ENCODE results near the gene WIPF1. TPM values are rescaled to one million over a fixed set of nuclear protein-coding genes. Genes with fewer than 3 reads are reported as not detected.
A peak's percentile ranks its signal among the peaks of the same experiment; 100 is the strongest.

The WIPF1 gene
- total and polyA plus RNA-seq, 4 experiments from 2014 or later, result 79.2 to 484 (median 326) TPM

DNA sequence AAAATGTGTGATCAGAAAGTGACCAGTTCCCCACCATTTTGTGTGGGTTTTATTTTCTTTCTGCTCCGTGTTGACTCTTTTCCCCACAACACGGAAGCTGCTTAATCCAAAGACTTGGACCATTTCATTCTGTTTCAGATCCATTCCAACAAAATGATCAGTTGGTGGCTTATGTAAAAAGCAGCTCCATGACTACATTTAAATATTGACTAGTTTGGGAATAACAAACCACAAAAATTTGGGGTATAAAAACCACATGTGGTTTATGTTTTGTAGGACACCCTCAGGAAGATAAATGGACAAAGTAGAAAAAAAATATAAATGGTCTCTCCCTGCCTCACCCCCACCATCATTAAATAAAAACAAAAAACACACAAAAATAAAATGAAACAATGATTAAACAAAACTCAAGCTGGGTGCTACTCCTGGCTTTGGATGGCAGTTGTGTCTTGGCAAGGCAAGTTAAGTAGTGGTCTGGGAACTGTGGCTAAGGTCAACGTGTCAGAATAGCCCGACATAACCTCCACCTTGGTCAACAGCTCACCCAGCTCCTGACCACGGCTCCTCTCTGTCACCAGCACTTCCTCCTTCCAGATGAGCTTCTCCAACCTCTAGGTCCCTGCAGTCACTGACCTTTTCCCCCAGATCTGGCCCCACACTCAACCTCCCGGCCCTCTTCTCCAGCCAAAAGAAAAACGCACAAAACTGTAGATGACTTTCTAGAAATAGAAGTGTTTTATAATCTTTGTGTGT is 12.8 kb upstream of the WIPF1 start:
- Mint-ChIP-seq H3K9me3 (no peaks in the 10 kb centered on the region), H3K36me3 (peaks cover 27 to 46% of the 10 kb centered on the region in 2 donors), H3K27me3 (no peaks in the 10 kb centered on the region), H3K4me1 (peaks cover 72 to 100% (median 86%) of the 10 kb centered on the region in 4 donors), H3K27ac (peak overlapping the region; percentile 84 to 97 (median 92)), H3K4me3 (peak overlapping the region in 7 of 8 donors; percentile 7 to 73 (median 59))
- Histone ChIP-seq H3K4me1 (ENCODE audit: insufficient read depth, low read length) (peaks cover 97% of the 10 kb centered on the region), H3K9me3 (ENCODE audit: control insufficient read depth in 1 of 2, low read length in 2 of 2) (no peaks in the 10 kb centered on the region), H3K27ac (ENCODE audit: low read depth, low read length) (peak overlapping the region; percentile 77), H3K36me3 (ENCODE audit: insufficient read depth, low read length) (no peaks in the 10 kb centered on the region), H3K27me3 (ENCODE audit: insufficient read depth, low read length) (no peaks in the 10 kb centered on the region), H3K4me3 (ENCODE audit: low read length in 2 of 2) (no peak overlapping the region)
- intact Hi-C loops (cut with micrococcal nuclease), result no loop called here
- DNase-seq, result no peak
- ChIA-PET POLR2A (ENCODE audit: partially characterized antibody) (interaction anchor here (0.8 to 15.0 kb wide), 7 partner anchors 11 to 73 kb away, joined by 3 to 233 read pairs (median 4); partner anchors contain the start of gene WIPF1), CTCF (ENCODE audit: partially characterized antibody) (interaction anchor here (0.7 to 21.7 kb wide), 10 partner anchors 9 to 149 kb away, joined by 3 to 430 read pairs (median 8); partner anchors contain the start of gene WIPF1)

DNA sequence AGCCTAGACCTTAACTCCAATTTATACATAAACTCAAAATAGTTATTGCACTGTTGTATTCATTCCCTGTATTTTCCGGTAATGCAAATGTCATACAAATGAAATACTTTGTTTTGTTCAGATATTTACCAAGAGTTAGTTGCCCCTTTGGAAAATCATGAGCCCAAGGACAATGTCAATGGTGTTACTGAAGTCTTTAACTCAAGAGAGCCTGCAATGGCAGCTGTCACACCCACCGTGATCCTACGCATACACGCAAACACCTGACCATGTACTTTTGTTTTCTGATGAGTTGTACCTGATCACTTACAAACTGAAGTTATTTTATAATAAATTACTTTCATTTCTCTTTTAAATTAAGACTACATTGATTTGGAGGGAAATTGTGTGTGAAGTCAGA is 11.7 kb upstream of the WIPF1 start:
- intact Hi-C loops (cut with micrococcal nuclease), result loop anchor here (2.0 kb wide), 1 partner anchor 26 kb away; no protein-coding TSS in a partner anchor
- peak overlapping the region; percentile 84 to 97 (median 94) for H3K27ac Mint-ChIP-seq
- Histone ChIP-seq H3K36me3 (ENCODE audit: insufficient read depth, low read length) (no peaks in the 10 kb centered on the region), H3K4me1 (ENCODE audit: insufficient read depth, low read length) (peaks cover 87% of the 10 kb centered on the region), H3K27ac (ENCODE audit: low read depth, low read length) (peak overlapping the region; percentile 77), H3K27me3 (ENCODE audit: insufficient read depth, low read length) (no peaks in the 10 kb centered on the region), H3K9me3 (ENCODE audit: control insufficient read depth in 1 of 2, low read length in 2 of 2) (no peaks in the 10 kb centered on the region), H3K4me3 (ENCODE audit: low read length in 2 of 2) (no peak overlapping the region)
- no peaks in the 10 kb centered on the region for H3K9me3 Mint-ChIP-seq
- POLR2A ChIA-PET (ENCODE audit: partially characterized antibody), result interaction anchor here (0.8 to 15.0 kb wide), 10 partner anchors 9 to 74 kb away, joined by 3 to 233 read pairs (median 4); partner anchors contain the start of gene WIPF1
- H3K4me1 Mint-ChIP-seq, result peaks cover 70 to 96% (median 80%) of the 10 kb centered on the region in 4 donors
- no peaks in the 10 kb centered on the region for H3K27me3 Mint-ChIP-seq
- CTCF ChIA-PET (ENCODE audit: partially characterized antibody), result interaction anchor here (0.7 to 21.7 kb wide), 10 partner anchors 8 to 148 kb away, joined by 3 to 430 read pairs (median 6); no protein-coding TSS in a partner anchor
- peak overlapping the region in 3 of 8 donors; percentile 40 to 53 (median 46) for H3K4me3 Mint-ChIP-seq
- H3K36me3 Mint-ChIP-seq, result peaks cover 23 to 40% of the 10 kb centered on the region in 2 donors
- DNase-seq, result no peak

DNA sequence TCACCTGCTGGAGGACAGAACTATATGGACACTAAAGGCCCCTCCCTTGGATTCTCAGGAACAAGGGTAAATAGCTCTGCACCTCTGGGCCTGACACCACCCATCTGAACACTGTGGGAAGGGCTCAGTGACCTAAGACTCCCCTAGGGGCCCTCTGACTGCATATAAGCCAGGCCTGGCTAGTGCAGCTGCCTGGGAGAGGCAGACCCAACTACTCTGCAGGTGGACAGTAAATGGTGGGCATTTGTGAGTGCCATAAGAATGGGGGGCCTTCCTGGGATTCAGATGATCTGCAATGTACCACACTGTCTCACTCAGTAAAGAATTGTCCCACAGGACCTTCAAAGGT is 11.2 kb upstream of the WIPF1 start:
- Mint-ChIP-seq H3K36me3 (peaks cover 19 to 36% of the 10 kb centered on the region in 2 donors), H3K27ac (peak overlapping the region; percentile 84 to 97 (median 94)), H3K9me3 (no peaks in the 10 kb centered on the region), H3K4me1 (peaks cover 66 to 96% (median 76%) of the 10 kb centered on the region in 4 donors), H3K27me3 (no peaks in the 10 kb centered on the region), H3K4me3 (peak overlapping the region in 5 of 8 donors; percentile 29 to 63 (median 53))
- Histone ChIP-seq H3K27ac (ENCODE audit: low read depth, low read length) (peak overlapping the region; percentile 77), H3K4me1 (ENCODE audit: insufficient read depth, low read length) (peaks cover 83% of the 10 kb centered on the region), H3K4me3 (ENCODE audit: low read length in 2 of 2) (peak overlapping the region in 1 of 2 donors; percentile 19), H3K36me3 (ENCODE audit: insufficient read depth, low read length) (no peaks in the 10 kb centered on the region), H3K27me3 (ENCODE audit: insufficient read depth, low read length) (no peaks in the 10 kb centered on the region), H3K9me3 (ENCODE audit: control insufficient read depth in 1 of 2, low read length in 2 of 2) (no peaks in the 10 kb centered on the region)
- ChIA-PET CTCF (ENCODE audit: partially characterized antibody) (interaction anchor here (0.7 to 21.7 kb wide), 8 partner anchors 8 to 146 kb away, joined by 3 to 430 read pairs (median 8); no protein-coding TSS in a partner anchor), POLR2A (ENCODE audit: partially characterized antibody) (interaction anchor here (0.8 to 15.0 kb wide), 11 partner anchors 10 to 78 kb away, joined by 3 to 233 read pairs (median 3); partner anchors contain the start of gene WIPF1)
- no peak for DNase-seq
- intact Hi-C loops (cut with micrococcal nuclease), result loop anchor here (1.0 to 2.0 kb wide), 2 partner anchors 9 to 26 kb away; no protein-coding TSS in a partner anchor

DNA sequence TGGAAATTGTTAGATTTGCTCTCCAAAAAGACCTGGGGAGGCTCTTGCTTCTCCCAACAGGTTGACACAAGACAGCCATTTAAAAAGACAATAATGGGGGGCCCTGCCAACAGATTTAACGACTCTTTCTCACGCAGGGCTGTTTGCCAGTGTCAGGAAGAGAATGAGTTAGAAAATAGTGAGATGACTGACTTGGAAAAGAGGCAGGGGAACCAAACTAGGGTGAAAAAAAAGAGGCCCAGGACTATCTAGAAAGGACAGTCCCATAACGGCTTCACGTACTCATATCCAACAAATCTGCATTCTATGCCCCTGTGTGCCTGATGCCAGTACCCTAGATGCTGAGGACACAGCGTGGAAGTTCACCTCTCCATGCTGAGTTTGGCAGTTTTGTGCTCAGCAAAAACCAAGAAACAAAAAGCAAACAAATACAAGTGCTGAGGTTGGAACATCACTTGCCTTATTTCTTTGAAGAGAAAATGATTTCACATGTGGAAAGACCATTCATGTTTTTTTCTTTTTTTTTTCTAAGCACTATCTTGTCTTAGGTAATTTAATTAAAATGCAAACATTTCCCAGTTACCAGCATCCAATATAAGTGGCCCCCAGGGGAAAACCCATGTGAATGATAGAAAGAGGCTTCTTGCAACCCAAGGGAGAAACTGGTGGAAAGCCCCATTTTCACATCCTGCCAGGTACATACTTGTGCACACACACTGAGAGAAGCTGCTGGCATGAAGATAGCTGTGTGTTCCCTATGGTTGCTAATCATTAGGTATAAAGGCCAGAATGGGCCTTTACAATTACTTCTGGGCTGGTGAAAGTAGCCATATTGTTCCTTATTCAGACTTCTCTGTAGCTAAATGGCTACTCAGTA is 10.6 kb upstream of the WIPF1 start:
- no peaks in the 10 kb centered on the region for H3K9me3 Mint-ChIP-seq
- Histone ChIP-seq H3K27ac (ENCODE audit: low read depth, low read length) (peak overlapping the region; percentile 77), H3K9me3 (ENCODE audit: control insufficient read depth in 1 of 2, low read length in 2 of 2) (no peaks in the 10 kb centered on the region), H3K4me1 (ENCODE audit: insufficient read depth, low read length) (peaks cover 82% of the 10 kb centered on the region), H3K4me3 (ENCODE audit: low read length in 2 of 2) (peak overlapping the region in 1 of 2 donors; percentile 19), H3K27me3 (ENCODE audit: insufficient read depth, low read length) (no peaks in the 10 kb centered on the region), H3K36me3 (ENCODE audit: insufficient read depth, low read length) (no peaks in the 10 kb centered on the region)
- H3K36me3 Mint-ChIP-seq, result peaks cover 19 to 36% of the 10 kb centered on the region in 2 donors
- H3K27me3 Mint-ChIP-seq, result no peaks in the 10 kb centered on the region
- CTCF ChIA-PET (ENCODE audit: partially characterized antibody), result interaction anchor here (0.7 to 21.7 kb wide), 10 partner anchors 7 to 145 kb away, joined by 3 to 430 read pairs (median 4); no protein-coding TSS in a partner anchor
- POLR2A ChIA-PET (ENCODE audit: partially characterized antibody), result interaction anchor here (0.8 to 15.0 kb wide), 12 partner anchors 10 to 79 kb away, joined by 3 to 233 read pairs (median 3); partner anchors contain the start of gene WIPF1
- intact Hi-C loops (cut with micrococcal nuclease), result loop anchor here (1.0 to 2.0 kb wide), 2 partner anchors 10 to 27 kb away; no protein-coding TSS in a partner anchor
- DNase-seq, result peak in 4 of 5 donors; percentile 50 to 88 (median 58)
- H3K4me3 Mint-ChIP-seq, result peak overlapping the region in 7 of 8 donors; percentile 50 to 78 (median 64)
- peaks cover 66 to 96% (median 75%) of the 10 kb centered on the region in 4 donors for H3K4me1 Mint-ChIP-seq
- peak overlapping the region; percentile 84 to 97 (median 94) for H3K27ac Mint-ChIP-seq

DNA sequence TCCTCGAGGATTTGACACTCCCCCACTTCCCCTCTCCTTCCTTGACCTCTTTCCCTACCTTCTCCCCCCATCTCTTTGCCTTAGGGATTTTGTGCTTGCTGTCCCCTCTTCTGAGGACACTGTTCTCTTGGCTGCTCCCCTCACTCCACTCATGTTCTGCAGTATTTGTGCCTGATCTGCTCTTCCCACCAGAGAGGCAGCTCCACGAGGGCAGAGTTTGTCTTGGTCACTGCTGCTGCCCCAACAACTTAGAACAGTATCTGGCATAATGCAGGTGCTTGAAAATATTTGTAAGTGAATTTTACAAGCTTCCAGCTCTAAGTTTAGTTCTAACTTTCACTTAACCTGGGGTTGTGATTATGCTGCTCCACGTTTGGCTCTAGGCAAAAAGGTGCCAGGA is 10.0 kb upstream of the WIPF1 start:
- H3K9me3 ChIP-seq (ENCODE audit: control insufficient read depth in 1 of 2, low read length in 2 of 2), result no peaks in the 10 kb centered on the region
- peaks cover 82% of the 10 kb centered on the region for H3K4me1 ChIP-seq (ENCODE audit: insufficient read depth, low read length)
- CTCF ChIA-PET (ENCODE audit: partially characterized antibody), result interaction anchor here (0.7 to 21.7 kb wide), 4 partner anchors 8 to 145 kb away, joined by 3 to 430 read pairs (median 113); no protein-coding TSS in a partner anchor
- H3K4me3 Mint-ChIP-seq, result peak overlapping the region in 7 of 8 donors; percentile 7 to 78 (median 64)
- H3K27me3 ChIP-seq (ENCODE audit: insufficient read depth, low read length), result no peaks in the 10 kb centered on the region
- H3K27me3 Mint-ChIP-seq, result no peaks in the 10 kb centered on the region
- POLR2A ChIA-PET (ENCODE audit: partially characterized antibody), result interaction anchor here (1.1 to 15.0 kb wide), 4 partner anchors 10 to 80 kb away, joined by 3 to 233 read pairs (median 5); partner anchors contain the start of gene WIPF1
- intact Hi-C loops (cut with micrococcal nuclease), result no loop called here
- no peaks in the 10 kb centered on the region for H3K9me3 Mint-ChIP-seq
- DNase-seq, result no peak
- H3K27ac Mint-ChIP-seq, result peak overlapping the region; percentile 84 to 97 (median 94)
- peaks cover 17 to 38% of the 10 kb centered on the region in 2 donors for H3K36me3 Mint-ChIP-seq
- no peak overlapping the region for H3K4me3 ChIP-seq (ENCODE audit: low read length in 2 of 2)
- H3K36me3 ChIP-seq (ENCODE audit: insufficient read depth, low read length), result no peaks in the 10 kb centered on the region
- H3K4me1 Mint-ChIP-seq, result peaks cover 69 to 96% (median 77%) of the 10 kb centered on the region in 4 donors
- peak overlapping the region; percentile 77 for H3K27ac ChIP-seq (ENCODE audit: low read depth, low read length)

DNA sequence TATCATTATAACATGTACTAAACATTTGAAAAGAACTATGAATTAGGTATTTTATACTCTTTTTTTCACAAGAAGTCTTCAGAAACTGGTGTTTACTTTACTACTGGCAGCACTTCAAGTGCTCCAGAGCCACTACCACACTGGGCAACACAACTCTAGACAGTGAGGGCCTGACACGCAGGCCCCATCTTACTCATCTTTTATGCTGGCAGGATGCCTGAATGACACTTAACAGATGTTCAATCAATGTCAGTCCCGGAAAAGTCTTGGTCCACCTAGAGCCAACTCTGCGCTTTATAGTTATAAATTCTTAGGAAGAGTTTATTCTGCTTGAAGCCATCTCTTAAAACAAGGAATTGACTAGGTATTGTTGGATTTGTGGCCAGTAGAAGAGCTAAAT is 8.7 kb upstream of the WIPF1 start:
- H3K27me3 ChIP-seq (ENCODE audit: insufficient read depth, low read length), result no peaks in the 10 kb centered on the region
- peaks cover 17 to 31% of the 10 kb centered on the region in 2 donors for H3K36me3 Mint-ChIP-seq
- H3K9me3 ChIP-seq (ENCODE audit: control insufficient read depth in 1 of 2, low read length in 2 of 2), result no peaks in the 10 kb centered on the region
- POLR2A ChIA-PET (ENCODE audit: partially characterized antibody), result interaction anchor here (1.5 to 15.0 kb wide), 3 partner anchors 9 to 76 kb away, joined by 7 to 233 read pairs (median 9); partner anchors contain the start of gene WIPF1
- no peaks in the 10 kb centered on the region for H3K9me3 Mint-ChIP-seq
- CTCF ChIA-PET (ENCODE audit: partially characterized antibody), result interaction anchor here (1.5 to 21.7 kb wide), 5 partner anchors 12 to 88 kb away, joined by 3 to 430 read pairs (median 4); no protein-coding TSS in a partner anchor
- H3K4me1 Mint-ChIP-seq, result peaks cover 75 to 97% (median 81%) of the 10 kb centered on the region in 4 donors
- no peaks in the 10 kb centered on the region for H3K27me3 Mint-ChIP-seq
- peak overlapping the region; percentile 84 to 92 (median 90) for H3K27ac Mint-ChIP-seq
- H3K4me3 Mint-ChIP-seq, result peak overlapping the region in 7 of 8 donors; percentile 13 to 80 (median 62)
- H3K4me1 ChIP-seq (ENCODE audit: insufficient read depth, low read length), result peaks cover 84% of the 10 kb centered on the region
- peak in 1 of 5 donors; percentile 64 for DNase-seq
- H3K36me3 ChIP-seq (ENCODE audit: insufficient read depth, low read length), result no peaks in the 10 kb centered on the region
- H3K27ac ChIP-seq (ENCODE audit: low read depth, low read length), result peak overlapping the region; percentile 39
- intact Hi-C loops (cut with micrococcal nuclease), result loop anchor here (1.0 kb wide), 1 partner anchor 13 kb away; no protein-coding TSS in a partner anchor
- H3K4me3 ChIP-seq (ENCODE audit: low read length in 2 of 2), result no peak overlapping the region

Measured in CD4-positive, alpha-beta memory T cell (primary cell).